ENCODE results near the gene RXFP4. TPM values are rescaled to one million over a fixed set of nuclear protein-coding genes. Genes with fewer than 3 reads are reported as not detected.

Gene RXFP4
- total and polyA plus RNA-seq, 2 donors: 0.18 TPM; not detected in 1

DNA sequence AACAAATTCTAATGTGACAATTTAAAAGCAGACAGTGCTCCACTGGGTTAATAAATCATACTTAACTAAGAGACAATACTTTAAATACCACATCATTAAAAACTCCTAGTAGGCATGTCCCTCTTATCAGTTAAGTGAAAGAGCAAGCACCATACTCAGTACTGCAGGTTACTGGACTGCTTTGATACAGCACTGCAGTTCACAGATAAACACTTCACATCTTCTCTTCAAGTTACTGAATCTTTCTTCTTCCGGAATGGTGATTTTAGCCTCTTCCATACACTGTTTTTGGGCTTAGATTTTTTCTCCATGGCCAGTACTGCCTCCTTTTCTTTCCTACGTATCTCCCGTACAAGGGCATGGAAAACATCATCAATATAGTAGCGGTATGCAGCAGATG is 41.3 kb upstream of the RXFP4 start:
- DNase-seq (ENCODE audit: low read depth in 6 of 9, low spot score in 9 of 9): no peak
- Histone ChIP-seq H3K27me3 (ENCODE audit: control insufficient read depth in 2 of 2, insufficient read depth in 1 of 2, low read length in 1 of 2) (no peaks in the 10 kb centered on the region), H3K27ac (ENCODE audit: low read depth in 1 of 2, low read length in 1 of 2) (no peak overlapping the region), H3K9me3 (ENCODE audit: control insufficient read depth in 2 of 2, insufficient read depth in 1 of 2, low read length in 1 of 2) (no peaks in the 10 kb centered on the region), H3K36me3 (ENCODE audit: control insufficient read depth in 2 of 2, insufficient read depth in 2 of 2, low read length in 1 of 2) (peaks cover 56 to 64% of the 10 kb centered on the region in 2 donors), H3K4me1 (ENCODE audit: control insufficient read depth in 2 of 2, insufficient read depth in 2 of 2, low read length in 2 of 2) (no peaks in the 10 kb centered on the region), H3K4me3 (ENCODE audit: low read length in 2 of 2) (no peak overlapping the region)
- WGBS: 98% methylated on average over 4 of the region's 4 CpGs

- WGBS: 98% methylated on average over 12 of the region's 12 CpGs
These were observed 37.2 kb upstream of the RXFP4 start for GRCh38 chr1:155904261-155904660.

GRCh38 chr1:155909894-155910293 is 31.5 kb upstream of the RXFP4 start:
- Histone ChIP-seq H3K36me3 (ENCODE audit: control insufficient read depth in 2 of 2, insufficient read depth in 2 of 2, low read length in 1 of 2) (peaks cover 35 to 71% of the 10 kb centered on the region in 2 donors), H3K27me3 (ENCODE audit: control insufficient read depth in 2 of 2, insufficient read depth in 1 of 2, low read length in 1 of 2) (no peaks in the 10 kb centered on the region), H3K4me1 (ENCODE audit: control insufficient read depth in 2 of 2, insufficient read depth in 2 of 2, low read length in 2 of 2) (peaks cover 5 to 11% of the 10 kb centered on the region in 2 donors), H3K4me3 (ENCODE audit: low read length in 2 of 2) (no peak overlapping the region), H3K27ac (ENCODE audit: low read depth in 1 of 2, low read length in 1 of 2) (no peak overlapping the region), H3K9me3 (ENCODE audit: control insufficient read depth in 2 of 2, insufficient read depth in 1 of 2, low read length in 1 of 2) (no peaks in the 10 kb centered on the region)
- WGBS: 70% methylated on average over 4 of the region's 4 CpGs
- DNase-seq (ENCODE audit: low read depth in 6 of 9, low spot score in 9 of 9): peak in 3 of 9 donors; percentile 6 to 34 (median 7)

More at GRCh38 chr1:155904261-155904660, 37.2 kb upstream of the RXFP4 start:
- Histone ChIP-seq H3K4me1 (ENCODE audit: control insufficient read depth in 2 of 2, insufficient read depth in 2 of 2, low read length in 2 of 2) (no peaks in the 10 kb centered on the region), H3K9me3 (ENCODE audit: control insufficient read depth in 2 of 2, insufficient read depth in 1 of 2, low read length in 1 of 2) (no peaks in the 10 kb centered on the region), H3K4me3 (ENCODE audit: low read length in 2 of 2) (no peak overlapping the region), H3K27ac (ENCODE audit: low read depth in 1 of 2, low read length in 1 of 2) (no peak overlapping the region), H3K36me3 (ENCODE audit: control insufficient read depth in 2 of 2, insufficient read depth in 2 of 2, low read length in 1 of 2) (peaks cover 70 to 75% of the 10 kb centered on the region in 2 donors), H3K27me3 (ENCODE audit: control insufficient read depth in 2 of 2, insufficient read depth in 1 of 2, low read length in 1 of 2) (no peaks in the 10 kb centered on the region)
- no peak for DNase-seq (ENCODE audit: low read depth in 6 of 9, low spot score in 9 of 9)

DNA sequence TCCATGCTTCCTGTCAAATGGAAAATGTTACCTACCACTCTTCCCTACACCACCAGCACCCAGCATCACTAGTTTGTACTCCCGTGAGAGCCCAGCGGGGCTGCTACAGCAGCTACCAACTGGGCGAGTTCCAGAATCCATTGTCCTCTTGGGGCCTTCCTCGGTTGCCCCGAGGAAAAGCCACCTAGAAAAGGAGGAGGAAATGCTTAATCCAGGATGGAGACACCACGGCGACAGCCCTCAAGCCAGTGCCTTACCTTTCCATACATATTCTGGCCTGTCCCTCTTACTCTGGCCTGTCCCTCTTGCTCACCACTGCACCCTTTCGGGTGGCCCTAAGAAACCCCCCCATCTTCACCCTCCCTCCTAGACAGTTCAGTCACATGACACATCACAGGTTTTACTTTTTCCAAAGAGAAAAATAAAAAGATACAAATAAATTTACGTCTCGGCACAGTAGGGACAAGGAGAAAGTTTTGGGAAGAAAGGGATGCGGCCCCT is 30.8 kb upstream of the RXFP4 start:
- peaks cover 38 to 73% of the 10 kb centered on the region in 2 donors for H3K36me3 ChIP-seq (ENCODE audit: control insufficient read depth in 2 of 2, insufficient read depth in 2 of 2, low read length in 1 of 2)
- 14% methylated on average over 11 of the region's 11 CpGs for WGBS

DNA sequence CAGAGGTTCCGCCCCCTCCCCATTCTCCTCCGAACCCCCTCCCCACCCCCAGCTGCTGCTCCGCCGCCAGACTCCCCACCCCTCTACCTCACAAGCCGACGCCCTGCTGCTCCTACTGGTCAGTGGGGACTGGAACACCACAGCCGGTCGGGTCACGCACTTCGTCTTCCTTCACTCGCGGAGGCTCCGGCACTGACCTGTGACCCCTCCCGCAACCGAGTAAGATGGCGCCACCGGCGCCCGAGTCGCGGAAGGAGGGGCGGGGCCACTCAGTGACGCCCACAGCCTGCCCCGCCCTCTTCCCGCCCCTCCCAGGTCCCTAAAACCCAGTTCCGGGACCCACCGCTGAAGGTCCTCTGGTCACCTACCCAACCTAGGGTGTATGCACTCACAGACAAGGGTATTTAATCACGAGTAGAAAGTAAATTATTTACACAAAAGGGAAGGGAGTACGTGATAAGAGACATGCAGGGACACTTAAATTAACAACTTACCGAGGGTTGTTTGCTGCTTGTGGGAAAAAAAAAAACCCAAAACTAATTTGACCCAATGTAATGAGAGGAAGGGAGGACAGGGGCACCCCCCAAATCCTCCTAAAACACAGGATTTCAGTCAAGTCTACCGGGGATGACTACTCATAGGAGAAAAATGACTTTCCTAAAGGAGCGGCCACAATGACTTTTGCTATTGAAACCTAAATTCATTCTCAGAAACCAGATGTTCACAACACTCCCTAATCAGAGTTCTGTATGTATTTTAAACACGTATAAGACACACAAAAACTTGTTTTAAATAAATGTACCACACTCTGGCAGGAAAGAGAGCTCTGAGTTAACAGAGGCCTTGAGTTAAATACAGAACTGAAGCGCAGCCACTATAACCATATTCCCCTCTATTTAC is 30.0 kb upstream of the RXFP4 start, which contains the start of gene RIT1:
Gene RIT1, minus strand, starts transcription at position 194 of the 900 bp plus-strand sequence. CDS start 588 bp downstream, outside the sequence.
- peaks cover 5 to 11% of the 10 kb centered on the region in 2 donors for H3K4me1 ChIP-seq (ENCODE audit: control insufficient read depth in 2 of 2, insufficient read depth in 2 of 2, low read length in 2 of 2)
- no peaks in the 10 kb centered on the region for H3K9me3 ChIP-seq (ENCODE audit: control insufficient read depth in 2 of 2, insufficient read depth in 1 of 2, low read length in 1 of 2)
- peak within 1 kb of the TSS; percentile 68 to 94 for H3K4me3 ChIP-seq (ENCODE audit: low read length in 2 of 2)
- H3K36me3 ChIP-seq (ENCODE audit: control insufficient read depth in 2 of 2, insufficient read depth in 2 of 2, low read length in 1 of 2): peaks cover 39 to 74% of the 10 kb centered on the region in 2 donors
- peak within 1 kb of the TSS; percentile 73 to 92 for H3K27ac ChIP-seq (ENCODE audit: low read depth in 1 of 2, low read length in 1 of 2)
- peak; percentile 43 to 89 (median 79) for DNase-seq (ENCODE audit: low read depth in 6 of 9, low spot score in 9 of 9)
- WGBS: 8% methylated on average over 34 of the region's 34 CpGs
- H3K27me3 ChIP-seq (ENCODE audit: control insufficient read depth in 2 of 2, insufficient read depth in 1 of 2, low read length in 1 of 2): no peaks in the 10 kb centered on the region

More for the DNA sequence above, 30.8 kb upstream of the RXFP4 start:
- H3K4me3 ChIP-seq (ENCODE audit: low read length in 2 of 2): peak overlapping the region; percentile 68 to 94
- no peaks in the 10 kb centered on the region for H3K9me3 ChIP-seq (ENCODE audit: control insufficient read depth in 2 of 2, insufficient read depth in 1 of 2, low read length in 1 of 2)
- no peaks in the 10 kb centered on the region for H3K27me3 ChIP-seq (ENCODE audit: control insufficient read depth in 2 of 2, insufficient read depth in 1 of 2, low read length in 1 of 2)
- H3K4me1 ChIP-seq (ENCODE audit: control insufficient read depth in 2 of 2, insufficient read depth in 2 of 2, low read length in 2 of 2): peaks cover 5 to 11% of the 10 kb centered on the region in 2 donors
- DNase-seq (ENCODE audit: low read depth in 6 of 9, low spot score in 9 of 9): peak in 4 of 9 donors; percentile 0 to 47 (median 21)
- H3K27ac ChIP-seq (ENCODE audit: low read depth in 1 of 2, low read length in 1 of 2): peak overlapping the region; percentile 73 to 92

- Histone ChIP-seq H3K4me1 (ENCODE audit: control insufficient read depth in 2 of 2, insufficient read depth in 2 of 2, low read length in 2 of 2) (peaks cover 5 to 11% of the 10 kb centered on the region in 2 donors), H3K4me3 (ENCODE audit: low read length in 2 of 2) (no peak overlapping the region), H3K27ac (ENCODE audit: low read depth in 1 of 2, low read length in 1 of 2) (peak overlapping the region; percentile 18 to 73), H3K9me3 (ENCODE audit: control insufficient read depth in 2 of 2, insufficient read depth in 1 of 2, low read length in 1 of 2) (no peaks in the 10 kb centered on the region), H3K36me3 (ENCODE audit: control insufficient read depth in 2 of 2, insufficient read depth in 2 of 2, low read length in 1 of 2) (peaks cover 34 to 73% of the 10 kb centered on the region in 2 donors), H3K27me3 (ENCODE audit: control insufficient read depth in 2 of 2, insufficient read depth in 1 of 2, low read length in 1 of 2) (no peaks in the 10 kb centered on the region)
- DNase-seq (ENCODE audit: low read depth in 6 of 9, low spot score in 9 of 9): no peak
- 97% methylated on average over 11 of the region's 11 CpGs for WGBS
These were observed 29.3 kb upstream of the RXFP4 start for GRCh38 chr1:155912056-155912536.

- Histone ChIP-seq H3K9me3 (ENCODE audit: control insufficient read depth in 2 of 2, insufficient read depth in 1 of 2, low read length in 1 of 2) (no peaks in the 10 kb centered on the region), H3K4me1 (ENCODE audit: control insufficient read depth in 2 of 2, insufficient read depth in 2 of 2, low read length in 2 of 2) (peaks cover 5 to 11% of the 10 kb centered on the region in 2 donors), H3K36me3 (ENCODE audit: control insufficient read depth in 2 of 2, insufficient read depth in 2 of 2, low read length in 1 of 2) (peaks cover 36 to 78% of the 10 kb centered on the region in 2 donors), H3K27ac (ENCODE audit: low read depth in 1 of 2, low read length in 1 of 2) (no peak overlapping the region), H3K4me3 (ENCODE audit: low read length in 2 of 2) (no peak overlapping the region), H3K27me3 (ENCODE audit: control insufficient read depth in 2 of 2, insufficient read depth in 1 of 2, low read length in 1 of 2) (no peaks in the 10 kb centered on the region)
- 93% methylated on average over 6 of the region's 6 CpGs for WGBS
- no peak for DNase-seq (ENCODE audit: low read depth in 6 of 9, low spot score in 9 of 9)
These were observed 27.3 kb upstream of the RXFP4 start for GRCh38 chr1:155913969-155914757.

DNA sequence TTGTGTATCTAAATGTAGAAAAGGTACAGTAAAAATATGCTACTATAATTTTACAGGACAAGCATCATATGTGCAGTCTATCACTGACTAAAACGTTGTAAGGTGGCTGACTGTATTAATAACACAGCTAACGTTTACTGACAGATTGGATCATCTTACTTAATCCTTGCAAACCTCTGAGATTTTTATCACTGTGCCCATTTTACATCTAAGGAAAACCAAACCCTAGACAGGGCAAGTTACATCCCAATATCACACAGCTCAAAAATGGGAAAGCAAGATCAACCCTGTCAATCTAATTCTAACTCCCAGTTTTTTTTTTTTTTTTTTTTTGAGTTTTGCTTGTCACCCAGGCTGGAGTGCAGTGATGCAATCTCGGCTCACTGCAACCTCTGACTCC is 22.8 kb upstream of the RXFP4 start:
- DNase-seq (ENCODE audit: low read depth in 6 of 9, low spot score in 9 of 9): no peak
- no peak overlapping the region for H3K27ac ChIP-seq (ENCODE audit: low read depth in 1 of 2, low read length in 1 of 2)
- no peaks in the 10 kb centered on the region for H3K27me3 ChIP-seq (ENCODE audit: control insufficient read depth in 2 of 2, insufficient read depth in 1 of 2, low read length in 1 of 2)
- H3K36me3 ChIP-seq (ENCODE audit: control insufficient read depth in 2 of 2, insufficient read depth in 2 of 2, low read length in 1 of 2): peaks cover 63 to 97% of the 10 kb centered on the region in 2 donors
- 95% methylated on average over 3 of the region's 3 CpGs for WGBS
- H3K4me1 ChIP-seq (ENCODE audit: control insufficient read depth in 2 of 2, insufficient read depth in 2 of 2, low read length in 2 of 2): no peaks in the 10 kb centered on the region
- no peak overlapping the region for H3K4me3 ChIP-seq (ENCODE audit: low read length in 2 of 2)
- no peaks in the 10 kb centered on the region for H3K9me3 ChIP-seq (ENCODE audit: control insufficient read depth in 2 of 2, insufficient read depth in 1 of 2, low read length in 1 of 2)
